Measurements from ENCODE around the gene VAPA.

- no peak for TF ChIP-seq CTCF (conservative IDR thresholded peaks at IDR 0.05; ENCODE audit: low read length)
- no peak for TF ChIP-seq EZH2phosphoT487 (IDR thresholded peaks at IDR 0.05; ENCODE audit: borderline replicate concordance)
Measured at GRCh38 chr18:9916077-9916639, 2.3 kb downstream of the VAPA start.

All from Loucy (cell line).